Measurements from ENCODE around the gene WDR35.
"Not testable (repeated sequence)": the region's sequence is repeated elsewhere in the genome, so short reads cannot be mapped to it uniquely, and the experiment has no call there.

The WDR35 gene

DNA sequence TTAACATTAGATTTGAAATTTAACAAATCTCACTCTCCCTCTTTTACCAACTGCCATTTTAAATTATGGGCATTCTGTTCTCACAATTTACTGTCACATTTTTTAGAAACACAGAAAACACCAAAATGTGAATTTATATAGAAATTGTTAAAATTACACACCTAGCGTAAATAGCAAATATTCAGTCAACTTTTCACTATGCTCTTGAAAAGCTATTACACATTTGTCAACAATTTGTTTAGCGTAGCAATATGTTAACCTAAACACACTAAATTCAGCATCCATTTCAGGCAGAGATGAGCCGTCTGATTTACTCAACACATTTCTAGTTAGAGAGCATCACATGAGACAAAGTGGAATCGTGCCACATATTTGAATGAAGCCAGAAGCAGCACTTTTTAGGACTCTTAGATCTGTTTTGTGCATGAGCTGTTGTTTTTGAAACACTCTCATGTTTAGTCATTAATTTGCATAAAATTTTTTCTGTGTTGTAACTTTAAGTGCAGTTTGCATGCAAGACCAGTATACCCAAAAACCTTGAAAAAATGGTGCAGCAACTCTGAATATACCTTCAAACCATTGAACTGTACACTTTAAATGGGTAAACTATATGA lies 96.3 kb downstream of the WDR35 start:
- no peak for DNase-seq

DNA sequence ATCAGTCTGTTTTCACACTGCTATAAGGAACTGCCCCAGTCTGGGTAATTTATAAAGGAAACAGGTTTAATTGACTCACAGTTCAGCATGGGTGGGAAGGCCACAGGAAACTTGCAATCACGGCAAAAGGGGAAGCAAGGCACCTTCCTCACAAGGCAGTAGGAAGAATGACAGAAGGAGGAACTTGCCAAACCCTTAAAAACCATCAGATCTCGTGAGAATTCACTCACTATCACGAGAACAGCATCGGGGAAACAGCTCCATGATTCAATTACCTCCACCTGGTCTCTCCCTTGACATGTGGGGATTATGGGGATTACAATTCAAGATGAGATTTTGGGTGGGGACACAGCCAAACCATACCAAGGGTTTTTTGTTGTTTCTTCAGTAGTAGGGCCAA lies 97.9 kb downstream of the WDR35 start:
- DNase-seq, result not testable (repeated sequence)

DNA sequence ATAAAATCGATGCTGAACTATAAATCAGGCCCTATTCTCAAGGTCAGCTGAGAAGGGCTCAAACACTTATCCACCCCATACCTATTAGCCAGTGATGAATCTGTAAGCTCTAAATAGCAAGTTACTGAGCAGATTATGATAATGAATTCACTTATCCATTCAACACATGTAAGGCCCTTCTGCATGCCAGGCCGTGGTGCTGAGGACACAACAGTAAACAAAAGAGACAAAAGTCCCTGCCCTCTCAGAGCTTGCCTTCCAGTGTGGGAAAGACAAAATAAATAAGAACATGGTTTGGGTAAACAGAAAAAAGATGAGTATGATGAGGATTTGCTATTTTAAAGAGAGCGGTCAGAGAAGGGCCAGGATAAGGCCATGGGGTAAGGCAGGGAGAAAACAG lies 99.8 kb downstream of the WDR35 start:
- DNase-seq, result no peak

DNA sequence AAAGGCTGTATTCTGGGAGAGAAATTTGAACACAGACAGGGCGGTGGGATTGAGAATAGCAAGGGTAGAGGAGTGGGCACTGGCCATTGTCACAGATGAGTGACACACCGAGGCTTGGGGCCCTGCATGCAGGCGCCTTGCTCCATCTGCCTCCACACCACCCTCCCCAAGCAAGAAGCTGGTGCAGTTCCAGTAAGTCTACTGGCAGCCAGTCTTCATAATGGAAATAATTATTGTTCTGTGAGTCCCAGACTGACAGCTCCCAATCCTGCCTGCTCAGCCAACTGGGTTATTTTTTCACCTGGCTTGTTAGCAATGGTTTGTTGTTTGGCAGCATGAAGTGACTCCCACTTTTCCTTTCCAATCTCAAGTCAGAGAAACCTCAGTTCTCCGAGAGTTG lies 101.1 kb downstream of the WDR35 start:
- DNase-seq, result no peak

DNA sequence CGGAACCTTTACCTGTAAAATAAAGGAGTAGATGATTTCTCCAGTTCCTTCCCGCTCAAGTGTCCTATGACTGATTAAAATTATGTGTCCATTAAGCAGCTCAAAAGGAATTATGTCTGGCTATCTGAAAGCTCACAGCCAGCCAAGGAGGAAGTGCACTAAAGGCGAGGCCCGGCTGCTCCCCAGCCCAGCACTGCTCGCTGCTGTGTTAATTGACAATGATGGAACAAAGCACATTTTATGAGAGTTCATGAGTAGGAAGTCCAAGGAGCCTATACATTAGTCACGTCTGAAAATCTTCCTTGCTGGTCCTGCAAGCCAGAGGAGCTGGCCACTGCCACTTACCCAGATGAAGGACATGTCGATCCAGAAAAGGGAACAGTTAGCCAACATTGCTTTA lies 102.4 kb downstream of the WDR35 start:
- no peak for DNase-seq

DNA sequence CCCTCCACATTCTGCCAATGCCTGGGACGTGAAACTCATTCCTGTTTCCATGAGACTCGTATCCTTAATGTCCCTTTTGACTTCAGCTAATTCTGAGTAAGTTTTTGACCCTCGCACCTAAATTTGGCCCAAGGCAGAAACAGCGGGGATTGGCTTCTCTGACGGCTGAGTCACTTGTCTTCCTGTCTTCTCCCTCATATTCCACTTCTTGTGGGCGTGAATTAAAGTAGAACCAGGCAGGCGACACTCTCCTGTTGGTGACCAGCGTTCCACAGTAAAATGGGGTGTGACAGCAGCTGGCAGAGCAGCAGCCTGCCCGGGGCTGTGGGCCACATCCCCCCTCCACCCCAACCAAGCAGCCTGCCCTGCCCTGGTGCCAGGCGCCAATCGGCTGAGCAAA lies 103.6 kb downstream of the WDR35 start:
- no peak for DNase-seq

DNA sequence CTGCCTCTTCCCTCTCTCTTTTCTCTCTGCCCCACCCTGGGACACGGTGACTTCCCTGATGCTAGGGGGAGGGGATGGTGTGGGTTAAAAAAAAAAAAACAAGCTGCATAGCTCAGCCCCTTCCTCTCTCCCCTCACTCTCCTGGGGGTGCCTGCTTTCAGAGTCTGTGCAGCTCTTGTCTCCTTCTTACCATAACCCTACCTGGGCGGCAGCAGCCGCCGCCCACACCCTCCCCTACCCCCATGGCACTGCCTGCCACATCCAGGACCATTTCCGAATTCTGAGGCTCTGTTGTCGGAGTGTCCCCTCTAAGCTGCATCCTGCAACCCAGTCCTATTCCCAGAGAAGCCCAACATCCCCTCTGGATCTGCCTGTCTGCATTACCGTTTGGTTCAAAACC lies 104.1 kb downstream of the WDR35 start:
- DNase-seq, result no peak

DNA sequence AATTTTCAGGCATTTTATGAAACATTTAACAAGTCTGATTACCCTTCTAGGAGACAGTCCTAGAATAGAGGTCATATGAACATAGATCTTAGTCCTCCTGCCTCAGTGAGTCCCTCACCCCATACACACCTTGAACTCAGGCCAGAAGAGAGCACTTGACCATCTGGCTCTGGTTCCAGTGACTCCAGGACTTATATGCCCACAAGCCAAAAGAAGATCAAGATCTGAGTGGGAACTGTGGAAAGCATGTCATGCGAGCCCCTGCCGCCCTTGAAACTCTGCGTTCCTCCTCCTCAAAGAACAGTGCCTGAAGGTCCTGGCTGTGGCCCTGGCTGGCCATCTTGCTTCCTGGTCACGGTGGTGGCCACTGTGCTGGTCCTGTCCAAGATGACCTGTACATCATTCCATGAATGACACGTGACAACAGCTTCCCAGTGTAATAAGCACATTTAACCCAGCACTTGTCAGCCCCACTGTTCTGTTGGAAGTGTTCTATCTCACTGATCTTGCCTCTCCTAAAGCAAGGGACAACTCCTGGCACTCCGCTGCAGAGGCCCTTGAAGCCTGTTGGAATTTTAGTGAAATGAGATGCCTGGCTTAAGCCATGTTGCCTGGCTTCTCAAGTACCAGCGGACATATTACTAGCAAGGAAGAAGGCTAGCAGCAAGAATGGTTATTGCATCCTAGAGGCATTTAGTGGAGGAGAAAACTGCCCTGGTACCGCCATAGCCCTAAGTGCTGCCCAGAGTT lies 105.8 kb downstream of the WDR35 start:
- no peak for DNase-seq

DNA sequence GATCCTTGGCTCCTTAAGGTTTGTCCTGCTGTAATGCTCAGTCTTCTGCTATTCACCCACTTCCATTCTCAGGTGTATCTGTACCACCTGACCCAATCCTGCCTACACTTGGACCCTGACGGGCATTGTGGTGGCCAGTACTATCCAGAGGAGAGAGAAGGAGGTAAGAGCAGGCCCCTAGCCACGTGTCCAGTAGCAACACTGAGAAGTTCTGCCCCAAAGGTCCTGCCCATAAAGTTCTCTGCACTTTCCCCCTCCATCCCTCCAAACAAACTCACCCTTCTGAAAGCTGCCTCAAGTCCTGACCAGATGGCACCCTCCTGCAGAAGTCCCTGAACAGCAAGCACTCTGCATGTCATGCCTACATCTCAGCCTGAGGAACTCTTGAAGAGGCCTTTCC lies 106.4 kb downstream of the WDR35 start:
- no peak for DNase-seq

DNA sequence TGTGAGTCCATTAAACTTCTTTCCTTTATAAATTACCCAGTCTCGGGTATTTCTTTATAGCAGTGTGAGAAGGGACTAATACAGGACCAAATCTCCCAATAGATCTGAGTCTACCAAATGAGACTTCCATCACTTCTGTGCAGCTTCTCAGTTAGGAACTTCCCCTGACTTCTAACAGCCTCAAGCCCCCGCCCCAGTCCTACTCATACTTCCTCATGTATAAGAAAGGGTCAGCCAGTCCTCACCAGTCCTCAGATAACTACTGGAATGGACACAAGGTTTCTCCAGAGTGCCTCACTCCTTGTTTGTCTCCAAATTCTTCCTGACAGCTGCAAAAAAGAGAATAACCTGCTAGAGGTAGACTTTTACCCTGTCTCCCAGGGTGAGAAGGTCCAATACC lies 107.6 kb downstream of the WDR35 start:
- no peak for DNase-seq

DNA sequence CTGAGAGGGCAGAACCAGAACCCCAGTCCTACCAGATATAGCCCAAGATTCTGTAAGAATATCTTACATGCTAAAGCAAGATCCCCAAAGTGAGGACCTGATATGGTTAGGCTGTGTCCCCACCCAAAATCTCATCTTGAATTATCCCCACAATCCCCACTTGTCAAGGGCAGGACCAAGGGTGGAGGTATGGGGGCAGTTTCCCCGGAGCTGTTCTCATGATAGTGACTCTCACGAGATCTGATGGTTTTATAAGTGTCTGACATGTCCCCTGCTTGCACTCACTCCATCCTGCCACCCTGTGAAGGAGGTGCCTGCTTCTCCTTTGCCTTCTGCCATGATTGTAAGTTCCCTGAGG lies 108.0 kb downstream of the WDR35 start:
- no peak for DNase-seq

DNA sequence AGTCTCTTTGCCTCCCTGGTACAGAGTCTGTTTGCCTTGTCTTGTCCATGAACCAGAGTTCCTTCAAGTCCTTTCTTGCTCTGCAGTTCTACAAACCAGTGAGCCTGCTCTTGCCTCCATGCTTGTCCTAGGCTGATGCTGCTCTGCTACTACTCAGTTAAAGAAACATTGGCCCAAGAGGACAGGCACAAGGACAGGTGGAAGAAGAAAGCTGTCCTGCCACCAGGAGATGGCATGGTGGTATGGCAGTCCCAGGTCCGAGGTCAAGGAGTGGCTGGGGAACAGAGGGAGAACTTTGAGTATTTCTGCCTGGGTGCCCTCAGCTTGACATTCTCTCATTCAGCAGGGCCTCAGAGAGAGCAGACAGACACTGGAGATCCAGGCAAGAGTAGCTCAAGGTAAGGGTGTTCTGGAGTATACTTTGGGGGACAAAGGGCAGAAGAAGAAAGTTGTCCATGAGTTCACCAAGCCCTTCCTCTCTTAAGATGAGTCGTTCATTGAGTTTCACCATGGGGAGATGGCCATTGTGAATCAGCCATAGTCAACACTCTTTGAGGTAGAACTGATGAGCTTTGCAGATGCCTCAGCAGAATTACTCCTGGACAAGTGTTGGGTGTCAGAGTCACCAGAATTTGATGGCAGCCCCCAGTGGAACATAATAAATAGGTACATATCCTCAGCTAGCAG lies 108.5 kb downstream of the WDR35 start:
- no peak for DNase-seq

DNA sequence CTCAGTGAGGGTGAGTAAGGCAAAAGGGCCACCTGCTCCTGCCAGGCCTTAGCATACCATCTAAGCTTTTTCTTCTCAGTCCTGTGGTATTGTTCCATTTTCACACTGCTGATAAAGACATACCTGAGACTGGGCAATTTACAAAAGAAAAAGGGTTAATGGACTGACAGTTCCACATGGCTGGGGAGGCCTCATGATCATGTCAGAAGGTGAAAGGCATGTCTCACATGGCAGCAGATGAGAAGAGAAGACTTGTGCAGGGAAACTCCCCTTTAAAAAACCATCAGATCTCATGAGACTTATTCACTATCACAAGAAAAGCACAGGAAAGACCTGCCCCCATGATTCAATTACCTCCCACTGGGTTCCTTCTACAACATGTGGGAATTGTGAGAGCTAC lies 109.7 kb downstream of the WDR35 start:
- not testable (repeated sequence) for DNase-seq

DNA sequence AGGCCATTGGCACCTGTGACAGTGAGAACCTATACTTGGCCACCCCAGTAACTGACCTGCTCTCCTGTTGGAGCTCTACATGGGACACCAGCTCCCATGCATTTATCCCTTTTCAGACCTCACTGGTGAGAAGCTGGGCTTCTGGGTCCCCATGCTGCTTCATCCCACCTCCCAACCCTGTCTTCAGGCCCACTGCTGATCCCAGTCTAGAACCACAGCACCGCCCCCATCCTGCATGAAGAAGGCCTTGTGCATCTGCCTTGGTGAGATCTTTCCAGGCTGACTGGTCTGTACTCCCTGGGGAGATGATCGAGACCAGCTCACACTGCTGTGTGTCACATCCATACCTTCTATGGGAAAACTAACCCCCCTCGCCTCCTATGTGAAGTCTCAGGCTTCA lies 110.8 kb downstream of the WDR35 start:
- no peak for DNase-seq

DNA sequence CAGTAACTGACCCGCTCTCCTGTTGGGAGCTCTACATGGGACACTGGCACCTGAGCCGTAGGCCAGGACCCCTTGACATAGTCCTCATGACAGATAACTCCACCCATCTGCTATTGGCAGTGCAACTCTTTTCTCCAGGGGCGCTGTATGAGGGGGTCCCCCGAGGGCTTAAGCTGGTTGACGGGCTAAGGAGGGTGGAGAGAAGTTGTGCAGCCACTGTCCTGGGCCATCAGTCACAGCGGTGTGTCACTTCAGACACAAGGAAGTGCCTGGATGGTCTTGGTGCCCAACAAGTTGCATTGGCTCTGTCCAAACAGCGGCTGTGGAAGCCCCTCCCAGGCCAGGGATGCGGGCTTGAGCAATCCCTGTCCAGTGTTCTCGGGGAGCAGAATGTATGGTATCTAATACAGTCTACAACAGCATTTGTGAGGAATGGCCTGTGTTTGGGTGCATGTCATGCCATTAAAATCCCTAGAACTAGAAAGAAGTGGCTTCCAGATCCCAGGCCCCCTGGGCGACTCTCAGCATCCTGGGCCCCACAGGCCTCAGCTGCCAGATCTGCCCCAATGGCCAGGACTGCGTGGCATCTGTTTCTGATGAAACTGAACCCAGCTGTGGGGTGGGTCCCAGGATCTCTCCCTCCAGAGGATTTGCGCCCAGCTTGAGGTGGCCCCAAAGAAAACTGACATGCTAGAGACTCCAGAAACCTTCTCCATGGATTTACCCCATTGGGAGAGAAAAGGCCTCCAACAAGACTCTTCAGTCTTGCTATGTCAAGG lies 111.4 kb downstream of the WDR35 start:
- no peak for DNase-seq

DNA sequence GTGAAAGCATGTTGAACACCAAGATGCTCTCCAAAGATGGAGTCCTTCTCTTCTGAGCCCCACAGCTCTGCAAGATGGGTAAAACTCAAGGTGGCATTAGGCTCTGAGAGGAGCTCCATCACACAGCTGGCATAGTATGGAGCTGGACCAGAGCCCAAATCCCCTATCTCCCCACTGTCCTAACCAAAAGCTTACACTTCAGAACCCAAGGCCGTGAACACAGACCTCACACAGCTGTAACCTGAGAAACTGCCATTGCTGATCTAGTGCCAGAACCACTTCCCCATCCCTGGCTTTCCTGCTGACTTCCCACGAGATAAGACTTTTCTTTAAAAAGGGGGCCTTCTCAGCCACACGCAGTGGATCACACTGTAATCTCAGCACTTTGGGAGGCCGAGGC lies 113.2 kb downstream of the WDR35 start:
- no peak for DNase-seq

DNA sequence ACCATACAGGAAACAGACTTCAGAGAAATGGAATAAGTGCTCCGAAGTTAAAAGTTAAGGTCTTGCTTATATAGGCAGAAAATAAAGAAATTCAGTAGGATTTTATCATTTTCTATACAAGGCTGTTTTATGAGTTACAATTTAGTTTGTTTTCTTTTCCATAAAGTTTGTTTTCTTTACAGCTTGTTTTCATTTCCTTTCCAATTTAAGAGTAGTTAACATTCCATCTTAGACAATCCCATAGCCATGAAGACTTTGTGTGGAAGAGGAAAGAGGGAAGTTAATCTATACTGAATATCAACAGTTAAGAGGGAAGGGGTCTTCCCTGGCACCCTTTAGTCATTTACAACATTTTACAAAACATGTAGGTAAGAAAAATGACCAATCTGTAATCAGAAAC lies 114.6 kb downstream of the WDR35 start:
- no peak for DNase-seq

DNA sequence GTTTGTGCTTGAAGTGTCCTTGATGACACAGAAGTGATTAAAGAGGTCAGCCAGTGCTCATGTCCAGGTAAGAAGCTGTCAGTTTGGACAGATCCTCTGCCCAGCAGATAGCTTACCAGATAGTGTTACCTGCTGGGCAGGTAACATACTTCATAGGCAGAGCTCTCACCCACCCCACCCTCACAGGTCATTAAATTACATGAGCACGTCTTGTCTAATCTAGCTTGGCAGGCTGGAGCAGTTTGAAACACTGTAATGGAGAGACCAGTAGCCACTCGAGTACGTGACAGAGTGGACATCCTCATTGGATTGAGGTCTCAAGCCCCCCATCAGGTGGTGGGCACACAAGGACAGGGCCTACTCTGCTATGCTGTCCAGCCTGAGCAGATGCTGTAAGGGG lies 115.2 kb downstream of the WDR35 start:
- no peak for DNase-seq

DNA sequence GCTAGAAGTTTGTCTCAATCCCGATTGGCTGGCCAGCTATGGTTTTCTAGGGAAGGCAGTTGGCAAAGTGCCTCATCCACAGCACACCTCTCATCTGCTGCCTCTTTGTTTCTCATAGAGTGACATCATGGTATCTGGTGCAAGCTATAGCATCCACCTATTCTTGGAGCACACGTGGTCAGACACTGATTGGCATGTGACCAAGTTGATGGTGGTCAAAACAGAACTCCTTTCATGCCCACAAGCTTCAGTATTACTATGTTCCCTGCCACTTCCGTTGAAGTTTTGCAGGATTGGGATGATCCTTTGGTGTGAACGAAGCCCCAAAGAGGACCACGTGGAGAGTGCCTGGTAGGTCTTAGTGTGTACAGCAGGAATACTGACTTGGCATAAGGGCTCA lies 116.9 kb downstream of the WDR35 start:
- no peak for DNase-seq

DNA sequence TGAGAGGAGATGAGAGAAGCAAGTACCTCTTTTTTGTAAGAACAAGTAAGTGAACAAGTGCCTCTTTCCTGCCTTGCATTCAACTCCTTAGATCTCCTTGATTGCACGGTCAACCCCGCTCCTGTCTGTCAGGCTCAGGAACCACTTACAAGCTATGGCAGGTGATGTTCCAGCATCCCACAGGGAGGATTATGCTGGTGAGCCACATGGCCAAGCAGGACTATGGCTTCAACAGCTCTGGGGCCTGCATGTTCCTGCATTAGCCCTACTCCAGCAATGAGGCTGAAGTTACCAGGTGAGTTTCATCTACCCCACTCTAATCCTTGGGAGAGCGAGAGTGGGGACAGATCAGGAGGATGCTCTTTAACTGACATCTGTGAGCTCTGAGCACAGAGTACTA lies 117.6 kb downstream of the WDR35 start:
- DNase-seq, result no peak

DNA sequence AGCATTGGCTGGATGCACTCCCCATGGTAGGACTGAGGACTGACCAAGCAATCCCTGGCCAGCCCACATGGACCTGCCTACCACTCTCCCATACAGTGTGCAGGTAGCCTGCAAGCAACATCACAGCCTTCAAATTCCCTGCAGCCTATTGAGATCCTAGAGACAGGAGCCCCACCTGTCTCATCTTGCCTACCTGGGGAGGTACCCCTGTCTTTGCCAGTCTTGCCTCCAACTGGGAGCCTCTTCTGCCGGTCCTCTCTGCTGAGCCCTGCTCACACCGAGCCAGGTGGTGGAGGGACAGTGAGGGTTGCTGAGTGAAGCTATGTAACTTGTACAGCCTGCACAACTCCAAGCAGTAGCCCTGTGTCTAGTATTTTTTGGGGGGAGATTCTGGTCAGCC lies 118.1 kb downstream of the WDR35 start:
- no peak for DNase-seq

DNA sequence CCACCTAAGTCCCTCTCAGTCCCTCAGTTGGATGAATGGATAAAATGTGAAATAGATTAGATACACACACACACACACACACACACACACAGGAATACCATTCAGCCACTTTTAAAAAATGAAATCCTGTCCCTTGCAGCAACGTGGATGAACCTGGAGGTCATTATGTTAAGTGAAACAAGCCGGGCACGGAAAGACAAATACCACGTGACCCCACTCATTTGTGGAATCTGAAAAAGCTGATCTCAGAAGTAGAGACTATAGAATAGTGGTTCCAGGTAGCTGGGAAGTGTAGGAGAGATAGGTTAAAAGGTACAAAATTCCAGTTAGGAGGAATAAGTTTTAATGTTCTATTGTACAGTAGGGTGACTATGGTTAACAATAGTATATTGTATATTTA lies 119.1 kb downstream of the WDR35 start:
- DNase-seq, result no peak

DNA sequence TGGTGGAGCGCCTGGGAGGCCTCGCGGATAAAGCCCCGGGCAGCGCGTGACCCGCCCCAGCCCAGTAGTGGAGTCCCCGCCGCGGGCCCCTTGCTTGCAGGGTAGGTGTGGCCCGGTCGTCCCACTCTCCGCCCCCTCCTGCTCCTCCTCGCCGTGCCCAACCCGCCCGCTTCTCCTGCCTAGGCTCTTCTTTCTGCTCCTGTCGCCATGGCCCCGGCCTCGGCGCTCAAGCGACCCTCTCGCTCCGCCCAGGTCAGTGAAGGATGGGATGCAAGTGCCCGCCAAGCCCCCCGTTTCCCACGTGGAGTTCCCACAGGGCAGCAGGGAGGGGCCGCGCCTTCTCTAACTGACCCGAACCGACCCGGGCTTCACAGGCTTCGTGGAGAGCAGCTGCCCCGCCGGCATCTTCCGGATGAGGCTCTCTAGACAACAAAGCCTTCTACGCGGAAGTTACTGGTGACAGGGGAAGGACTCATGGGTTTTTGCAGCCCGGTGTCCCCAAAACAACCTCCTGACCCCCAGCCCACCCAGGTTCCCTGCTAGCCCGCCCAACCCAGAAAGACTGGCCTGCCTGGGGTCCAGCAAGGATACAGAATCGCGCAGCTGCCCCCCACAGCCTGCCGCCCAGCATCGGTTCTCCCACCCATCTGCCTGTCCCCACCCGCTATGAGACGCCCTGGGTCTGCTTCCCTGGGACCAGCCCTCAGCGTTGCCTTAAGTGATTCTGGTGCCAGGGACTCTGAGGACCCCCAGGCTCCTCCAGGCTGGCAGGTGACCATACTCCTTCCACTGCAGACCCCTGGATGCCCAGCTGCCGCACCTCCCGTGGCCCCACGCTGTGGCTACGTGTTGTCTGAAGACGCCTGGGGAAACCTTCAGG lies 121.0 kb downstream of the WDR35 start:
- peak; percentile 91 for DNase-seq

Data from NCI-H146 (cell line).